Retinal pigment epithelial cell (primary cell): Measurements from ENCODE around the gene LCN10.
A peak's percentile ranks its signal among the peaks of the same experiment; 100 is the strongest.
"Not testable (repeated sequence)": the region's sequence is repeated elsewhere in the genome, so short reads cannot be mapped to it uniquely, and the experiment has no call there.

Experiments
- DNase-seq: peaks from one replicate; pipeline ENCODE4 v3.0.0-alpha.2; 2010; ENCODE audit warnings: low read depth
- H3K4me3 ChIP-seq: 2 replicates; pipeline ENCODE4 v1.5.1; 2011; ENCODE audit warnings: mild to moderate bottlenecking, low read length, control low read depth, moderate library complexity
- TF ChIP-seq, protein P1 (sequence below): conservative IDR thresholded peaks from 2 replicates; pipeline ENCODE4 v1.5.1; 2011; ENCODE audit warnings: low read depth, low read length, control low read depth, inconsistent platforms

LCN10 gene

DNA sequence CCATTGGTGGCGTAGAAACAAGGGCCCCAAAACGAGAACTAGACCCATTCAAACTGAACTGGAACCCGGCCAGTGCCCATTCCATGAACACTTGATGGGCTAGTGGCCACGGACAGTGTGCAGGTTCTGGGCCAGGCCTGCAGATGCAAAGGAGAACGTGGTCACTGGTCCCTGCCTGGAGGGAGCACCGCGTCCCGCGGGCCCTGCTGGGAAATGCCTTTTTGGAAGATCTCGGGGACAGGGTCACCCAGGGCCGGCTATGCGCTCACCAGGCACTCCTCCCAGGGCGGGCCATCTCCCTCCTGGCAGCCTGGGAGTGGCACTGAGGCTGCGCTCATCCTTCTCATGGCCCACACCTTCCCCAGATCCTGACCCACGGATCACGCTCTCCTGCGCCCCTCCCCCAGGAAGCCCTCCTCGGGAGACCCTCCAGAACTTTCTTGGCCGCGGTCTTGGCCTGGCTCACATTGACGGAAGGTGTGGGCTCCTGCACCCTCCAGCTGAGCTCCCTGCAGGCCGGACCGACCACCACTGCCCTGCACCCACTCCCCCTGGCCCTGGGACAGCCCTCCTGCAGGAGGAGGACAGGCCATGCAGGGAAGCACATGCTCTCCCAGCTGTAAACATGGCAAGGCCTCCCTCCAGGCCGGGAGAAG lies 33.2 kb downstream of the LCN10 start:
- no peak for DNase-seq
- TF ChIP-seq, protein P1, sequence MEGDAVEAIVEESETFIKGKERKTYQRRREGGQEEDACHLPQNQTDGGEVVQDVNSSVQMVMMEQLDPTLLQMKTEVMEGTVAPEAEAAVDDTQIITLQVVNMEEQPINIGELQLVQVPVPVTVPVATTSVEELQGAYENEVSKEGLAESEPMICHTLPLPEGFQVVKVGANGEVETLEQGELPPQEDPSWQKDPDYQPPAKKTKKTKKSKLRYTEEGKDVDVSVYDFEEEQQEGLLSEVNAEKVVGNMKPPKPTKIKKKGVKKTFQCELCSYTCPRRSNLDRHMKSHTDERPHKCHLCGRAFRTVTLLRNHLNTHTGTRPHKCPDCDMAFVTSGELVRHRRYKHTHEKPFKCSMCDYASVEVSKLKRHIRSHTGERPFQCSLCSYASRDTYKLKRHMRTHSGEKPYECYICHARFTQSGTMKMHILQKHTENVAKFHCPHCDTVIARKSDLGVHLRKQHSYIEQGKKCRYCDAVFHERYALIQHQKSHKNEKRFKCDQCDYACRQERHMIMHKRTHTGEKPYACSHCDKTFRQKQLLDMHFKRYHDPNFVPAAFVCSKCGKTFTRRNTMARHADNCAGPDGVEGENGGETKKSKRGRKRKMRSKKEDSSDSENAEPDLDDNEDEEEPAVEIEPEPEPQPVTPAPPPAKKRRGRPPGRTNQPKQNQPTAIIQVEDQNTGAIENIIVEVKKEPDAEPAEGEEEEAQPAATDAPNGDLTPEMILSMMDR = no peak
- H3K4me3 ChIP-seq = no peak overlapping the region

DNA sequence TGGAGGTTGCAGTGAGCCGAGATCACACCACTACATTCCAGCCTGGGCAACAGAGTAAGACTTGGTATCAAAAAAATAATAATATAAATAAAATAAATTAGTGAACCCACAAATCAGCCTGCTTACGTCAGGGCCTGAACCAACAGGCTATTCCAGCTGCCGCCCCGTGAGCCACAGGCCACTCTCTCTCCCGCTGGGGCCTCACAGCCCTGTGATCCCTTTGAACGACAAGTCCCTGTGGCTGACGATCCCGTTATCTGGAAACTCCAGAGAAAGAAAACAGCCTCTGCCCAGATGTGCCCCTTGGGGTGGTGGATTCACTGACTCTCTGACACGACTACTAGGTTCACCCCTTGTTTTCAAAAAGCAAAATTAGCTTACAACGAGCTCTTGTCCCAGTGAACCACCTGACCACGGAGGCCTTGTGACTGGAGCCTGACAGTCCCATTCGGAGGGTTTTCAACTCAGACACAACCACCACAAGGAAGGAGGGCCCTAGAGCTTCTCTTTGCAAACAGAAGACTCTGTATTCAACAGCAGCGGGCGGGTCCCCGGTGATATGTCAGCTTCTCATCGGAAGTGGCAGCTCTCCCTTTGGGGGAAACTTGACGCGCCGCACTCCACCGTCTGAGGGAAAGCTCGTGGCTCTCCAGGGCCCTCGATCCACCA lies 34.8 kb downstream of the LCN10 start:
- H3K4me3 ChIP-seq = no peak overlapping the region
- DNase-seq = no peak
- TF ChIP-seq, protein P1 = no peak

DNA sequence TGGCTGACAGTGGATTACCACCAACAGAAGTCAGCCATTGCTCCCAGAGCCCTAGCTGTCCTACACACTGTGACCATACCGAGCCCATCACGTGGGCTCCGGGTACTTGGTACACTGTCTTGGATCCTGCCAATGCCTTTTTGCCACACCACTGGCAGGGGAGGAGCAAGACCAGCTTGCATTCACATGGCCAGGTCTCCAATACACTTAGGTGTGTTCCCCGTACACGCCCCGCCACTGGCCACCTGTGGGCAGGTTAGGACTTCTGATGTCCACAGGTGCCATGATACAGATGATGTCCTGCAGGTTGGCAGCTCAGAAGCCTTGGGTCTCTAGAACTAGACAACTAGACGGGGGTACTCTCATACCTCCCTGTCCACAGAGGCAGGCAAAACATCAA lies 35.7 kb downstream of the LCN10 start:
- DNase-seq = no peak
- TF ChIP-seq, protein P1 = no peak
- no peak overlapping the region for H3K4me3 ChIP-seq

DNA sequence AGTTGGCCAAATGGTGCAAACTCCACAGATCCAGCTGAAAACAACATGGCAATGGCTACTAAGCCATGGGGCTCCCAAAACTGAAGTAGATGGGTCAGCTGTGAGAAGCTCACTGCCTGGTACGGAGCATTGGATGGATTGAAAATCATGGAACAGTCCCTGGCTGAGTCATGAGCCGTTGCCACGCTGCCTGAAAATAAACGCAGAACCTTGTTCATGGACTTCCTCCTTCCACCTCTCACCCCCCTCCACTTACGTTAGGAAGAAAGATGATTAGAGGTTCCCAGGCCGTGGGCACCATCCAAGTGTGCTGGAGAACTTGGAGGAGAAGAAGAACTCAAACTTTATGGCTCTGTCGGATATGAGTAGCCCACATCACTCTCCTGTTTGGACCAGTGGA lies 37.2 kb downstream of the LCN10 start:
- TF ChIP-seq, protein P1 = no peak
- no peak overlapping the region for H3K4me3 ChIP-seq
- peak; percentile 36 for DNase-seq

DNA sequence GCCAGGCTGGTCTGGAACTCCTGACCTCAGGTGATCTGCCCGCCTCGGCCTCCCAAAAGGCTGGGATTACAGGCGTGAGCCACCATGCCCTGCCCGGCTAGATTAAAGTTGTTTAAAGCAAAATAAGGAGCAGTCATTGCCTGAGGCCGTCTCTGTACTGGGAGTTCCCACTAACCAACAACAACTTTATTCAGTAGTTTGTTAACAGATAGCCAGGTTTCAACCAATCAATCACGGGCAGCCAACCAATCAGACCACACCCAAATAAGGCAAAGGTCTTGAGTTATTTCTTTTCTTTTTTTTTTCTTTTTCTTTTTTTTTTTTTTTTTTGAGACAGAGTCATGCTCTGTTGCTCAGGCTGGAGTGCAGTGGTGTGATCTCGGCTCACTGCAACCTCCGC lies 38.0 kb downstream of the LCN10 start:
- not testable (repeated sequence) for DNase-seq, H3K4me3 ChIP-seq

DNA sequence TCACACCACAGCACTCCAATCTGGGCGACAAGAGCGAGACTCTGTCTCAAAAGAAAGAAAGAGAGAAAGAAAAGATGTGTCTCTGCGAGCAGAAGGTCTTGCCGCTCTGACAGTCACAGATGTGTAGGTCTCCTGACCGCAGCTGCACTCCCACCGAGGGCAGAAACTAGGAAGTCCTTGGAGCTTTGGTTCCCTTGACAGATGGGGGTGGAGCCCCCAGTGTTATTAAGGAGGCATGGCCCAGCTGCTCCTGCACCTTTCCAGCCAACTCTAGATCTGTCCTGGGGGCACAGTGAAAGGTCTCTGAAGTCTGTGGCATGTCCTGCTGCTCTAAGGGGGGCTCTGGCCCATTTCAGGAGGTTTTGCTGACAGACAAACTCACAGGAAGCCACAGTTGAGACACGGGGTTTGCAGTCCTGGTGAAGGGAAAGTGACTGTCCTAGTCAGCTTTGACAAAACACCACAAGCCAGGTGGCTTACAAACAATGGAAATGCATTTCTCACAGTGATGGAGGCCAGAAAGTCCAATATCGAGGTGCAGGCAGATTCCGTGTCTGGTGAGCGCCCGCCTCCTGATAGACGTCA lies 39.4 kb downstream of the LCN10 start:
- TF ChIP-seq, protein P1 = no peak
- no peak for DNase-seq
- H3K4me3 ChIP-seq = no peak overlapping the region

DNA sequence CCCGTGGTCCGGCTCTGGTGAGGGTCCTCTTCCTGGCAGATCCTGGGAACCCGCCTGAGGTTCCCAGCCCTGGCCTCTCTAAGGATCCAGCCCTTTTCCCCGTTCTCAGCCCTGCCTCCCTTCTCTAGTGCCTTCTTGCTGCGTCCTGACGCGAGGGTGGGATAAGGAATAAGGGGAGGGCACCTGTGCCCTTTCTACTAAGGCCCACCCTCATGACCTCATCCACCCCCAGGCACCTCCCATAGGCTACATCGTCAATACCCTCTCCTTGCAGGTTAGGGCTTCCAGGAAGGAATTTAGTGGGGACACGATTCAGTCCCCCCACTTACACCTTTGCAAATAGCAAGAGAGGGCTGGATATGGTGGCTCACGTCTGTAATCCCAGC lies 41.1 kb downstream of the LCN10 start:
- TF ChIP-seq, protein P1 = no peak
- no peak for DNase-seq
- H3K4me3 ChIP-seq = no peak overlapping the region
